Esophagus squamous epithelium (tissue), 4 donors: ENCODE measurements around the gene PARP12.

Experiments
- POLR2A ChIP-seq, 4 donors: fragments of 450-650 bp; IDR thresholded peaks; one replicate each; pipeline ENCODE4 v1.6.1; 2017; ENCODE audit warnings: antibody characterized with exemption in 4 of 4, mild to moderate bottlenecking in 4 of 4, moderate library complexity in 3 of 4
- TF ChIP-seq, protein P1 (sequence below), 6 experiments: fragments of 450-650 bp in 4 of 6; fragments of 200-600 bp in 2 of 6; sonication (generic) in 2 of 6; IDR thresholded peaks; one replicate each; pipeline ENCODE4 v1.5.1; 2016 to 2019; ENCODE audit warnings: antibody characterized with exemption in 6 of 6, mild to moderate bottlenecking in 4 of 6, moderate library complexity in 4 of 6

DNA sequence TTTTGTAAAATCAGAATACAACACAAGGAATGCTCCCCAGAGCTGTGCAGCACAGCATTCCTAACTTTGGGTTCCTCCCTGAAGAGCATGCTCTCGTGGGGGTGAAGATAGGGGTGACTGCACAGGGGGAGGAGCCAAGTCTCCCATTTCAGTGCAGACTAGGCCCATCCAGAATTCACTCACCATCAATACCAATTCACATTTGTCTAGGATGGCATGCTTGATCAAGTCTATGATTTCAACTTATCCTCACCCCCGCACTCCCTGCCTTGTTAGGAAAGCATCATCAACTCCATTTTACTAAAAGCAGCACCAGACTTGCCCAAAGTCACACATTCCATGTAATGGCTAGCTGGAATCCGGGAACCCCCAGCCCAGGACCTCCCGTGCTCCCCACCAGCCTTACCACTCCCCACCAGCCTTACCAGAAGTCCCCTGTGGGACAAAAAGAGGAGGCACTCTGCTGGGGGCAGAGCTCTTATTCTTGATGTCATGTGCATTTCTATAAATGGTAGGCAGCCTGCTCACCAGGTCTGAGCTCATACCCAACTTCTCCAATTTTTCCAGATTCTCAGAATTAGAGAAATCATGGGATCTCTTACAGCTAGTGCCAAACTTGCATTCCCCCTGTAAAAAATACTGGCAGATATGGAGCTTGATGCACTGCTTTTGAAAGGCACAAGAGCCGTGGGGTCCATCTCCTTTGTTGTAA lies 6.2 kb downstream of the PARP12 start:
- TF ChIP-seq, protein P1, sequence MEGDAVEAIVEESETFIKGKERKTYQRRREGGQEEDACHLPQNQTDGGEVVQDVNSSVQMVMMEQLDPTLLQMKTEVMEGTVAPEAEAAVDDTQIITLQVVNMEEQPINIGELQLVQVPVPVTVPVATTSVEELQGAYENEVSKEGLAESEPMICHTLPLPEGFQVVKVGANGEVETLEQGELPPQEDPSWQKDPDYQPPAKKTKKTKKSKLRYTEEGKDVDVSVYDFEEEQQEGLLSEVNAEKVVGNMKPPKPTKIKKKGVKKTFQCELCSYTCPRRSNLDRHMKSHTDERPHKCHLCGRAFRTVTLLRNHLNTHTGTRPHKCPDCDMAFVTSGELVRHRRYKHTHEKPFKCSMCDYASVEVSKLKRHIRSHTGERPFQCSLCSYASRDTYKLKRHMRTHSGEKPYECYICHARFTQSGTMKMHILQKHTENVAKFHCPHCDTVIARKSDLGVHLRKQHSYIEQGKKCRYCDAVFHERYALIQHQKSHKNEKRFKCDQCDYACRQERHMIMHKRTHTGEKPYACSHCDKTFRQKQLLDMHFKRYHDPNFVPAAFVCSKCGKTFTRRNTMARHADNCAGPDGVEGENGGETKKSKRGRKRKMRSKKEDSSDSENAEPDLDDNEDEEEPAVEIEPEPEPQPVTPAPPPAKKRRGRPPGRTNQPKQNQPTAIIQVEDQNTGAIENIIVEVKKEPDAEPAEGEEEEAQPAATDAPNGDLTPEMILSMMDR (IDR thresholded peaks at IDR 0.05) = no peak
- no peak for TF ChIP-seq POLR2A (IDR thresholded peaks at IDR 0.05)
